Endometrium (tissue), 2 donors: ENCODE measurements around the gene HTR3B.
"Not testable (repeated sequence)": the region's sequence is repeated elsewhere in the genome, so short reads cannot be mapped to it uniquely, and the experiment has no call there.

Experiments used
- FAIRE-seq: peaks from 2 replicates; lab custom pipeline; 2012; peaks lifted over from hg19 to GRCh38; lab: Jason Lieb, UNC
- donor health status: control.
- donor health status: control.

Gene HTR3B

GRCh38 chr11:113884361-113884836 is 20.2 kb upstream of the HTR3B start:
- no peak for FAIRE-seq

- no peak for FAIRE-seq
Measured at GRCh38 chr11:113885897-113886296, 18.7 kb upstream of the HTR3B start.

GRCh38 chr11:113888848-113889247 is 15.7 kb upstream of the HTR3B start:
- no peak for FAIRE-seq

- FAIRE-seq: no peak
Measured at GRCh38 chr11:113894421-113894996, 10.1 kb upstream of the HTR3B start.

- no peak for FAIRE-seq
Measured at GRCh38 chr11:113895367-113896155, 9.0 kb upstream of the HTR3B start.

- no peak for FAIRE-seq
Measured at GRCh38 chr11:113896156-113896879, 8.3 kb upstream of the HTR3B start.

GRCh38 chr11:113901141-113901540 is 3.5 kb upstream of the HTR3B start:
- FAIRE-seq: no peak

- FAIRE-seq: no peak
Measured at GRCh38 chr11:113906038-113906437, 1.4 kb downstream of the HTR3B start.

GRCh38 chr11:113906516-113906915 is 1.9 kb downstream of the HTR3B start:
- no peak for FAIRE-seq

GRCh38 chr11:113907152-113907551 is 2.6 kb downstream of the HTR3B start:
- FAIRE-seq: no peak

- FAIRE-seq: no peak
Measured at GRCh38 chr11:113907681-113908080, 3.1 kb downstream of the HTR3B start.

- FAIRE-seq: no peak
Measured at GRCh38 chr11:113908098-113908497, 3.5 kb downstream of the HTR3B start.

GRCh38 chr11:113911491-113911890 is 6.9 kb downstream of the HTR3B start:
- FAIRE-seq: not testable (repeated sequence)

GRCh38 chr11:113923572-113923971 is 19.0 kb downstream of the HTR3B start:
- FAIRE-seq: no peak

GRCh38 chr11:113926273-113927197 is 21.9 kb downstream of the HTR3B start:
- no peak for FAIRE-seq

- no peak for FAIRE-seq
Measured at GRCh38 chr11:113928311-113928710, 23.7 kb downstream of the HTR3B start.

GRCh38 chr11:113932788-113933187 is 28.2 kb downstream of the HTR3B start:
- FAIRE-seq: no peak

- not testable (repeated sequence) for FAIRE-seq
Measured at GRCh38 chr11:113934193-113934592, 29.6 kb downstream of the HTR3B start.

- no peak for FAIRE-seq
Measured at GRCh38 chr11:113934761-113935160, 30.2 kb downstream of the HTR3B start.

- FAIRE-seq: no peak
Measured at GRCh38 chr11:113935858-113936257, 31.3 kb downstream of the HTR3B start.

GRCh38 chr11:113937918-113938317 is 33.3 kb downstream of the HTR3B start:
- no peak for FAIRE-seq

- no peak for FAIRE-seq
Measured at GRCh38 chr11:113942256-113942655, 37.7 kb downstream of the HTR3B start.
